ENCODE measurements around the gene DDX1.

DDX1 gene

GRCh38 chr2:15557887-15558311 lies 33.8 kb upstream of the DDX1 start:
- DNase-seq, result peak; percentile 71 to 74
- TF ChIP-seq GATA1 (IDR thresholded peaks at IDR 0.05; ENCODE audit: low read depth, low read length) (no peak), POLR2A (IDR thresholded peaks at IDR 0.05; ENCODE audit: low read length) (no peak)

- peak; percentile 51 to 71 for DNase-seq
- TF ChIP-seq GATA1 (IDR thresholded peaks at IDR 0.05; ENCODE audit: low read depth, low read length) (no peak), POLR2A (IDR thresholded peaks at IDR 0.05; ENCODE audit: low read length) (peak; percentile 29)
These were observed 32.1 kb upstream of the DDX1 start for GRCh38 chr2:15559379-15560139.

- no peak for TF ChIP-seq POLR2A (IDR thresholded peaks at IDR 0.05; ENCODE audit: low read length)
- TF ChIP-seq GATA1 (IDR thresholded peaks at IDR 0.05; ENCODE audit: low read depth, low read length), result no peak
- DNase-seq, result peak; percentile 69 to 81
These were observed 31.3 kb upstream of the DDX1 start for GRCh38 chr2:15560140-15560987.

- DNase-seq, result peak; percentile 90 to 93
- TF ChIP-seq GATA1 (IDR thresholded peaks at IDR 0.05; ENCODE audit: low read depth, low read length), result no peak
- TF ChIP-seq POLR2A (IDR thresholded peaks at IDR 0.05; ENCODE audit: low read length), result peak; percentile 80
These were observed 30.6 kb upstream of the DDX1 start, which contains the start of gene NBAS for GRCh38 chr2:15560988-15561573. TSS of gene NBAS (minus strand) at chr2:15561334. CDS start at chr2:15561304, 30 bp downstream.

GRCh38 chr2:15561574-15562344 lies 29.9 kb upstream of the DDX1 start:
- no peak for TF ChIP-seq GATA1 (IDR thresholded peaks at IDR 0.05; ENCODE audit: low read depth, low read length)
- TF ChIP-seq POLR2A (IDR thresholded peaks at IDR 0.05; ENCODE audit: low read length), result peak; percentile 85
- DNase-seq, result peak; percentile 84 to 86

GRCh38 chr2:15562354-15563031 lies 29.2 kb upstream of the DDX1 start:
- TF ChIP-seq GATA1 (IDR thresholded peaks at IDR 0.05; ENCODE audit: low read depth, low read length) (no peak), POLR2A (IDR thresholded peaks at IDR 0.05; ENCODE audit: low read length) (no peak)
- peak in 1 of 2 experiments; percentile 52 for DNase-seq

- TF ChIP-seq POLR2A (IDR thresholded peaks at IDR 0.05; ENCODE audit: low read length) (no peak), GATA1 (IDR thresholded peaks at IDR 0.05; ENCODE audit: low read depth, low read length) (no peak)
These were observed 28.2 kb upstream of the DDX1 start for GRCh38 chr2:15563227-15564100.

GRCh38 chr2:15565392-15565791 lies 26.3 kb upstream of the DDX1 start:
- TF ChIP-seq GATA1 (IDR thresholded peaks at IDR 0.05; ENCODE audit: low read depth, low read length) (no peak), POLR2A (IDR thresholded peaks at IDR 0.05; ENCODE audit: low read length) (no peak)

More at GRCh38 chr2:15563227-15564100, 28.2 kb upstream of the DDX1 start:
- DNase-seq, result peak; percentile 60 to 85

GRCh38 chr2:15565994-15566671 lies 25.5 kb upstream of the DDX1 start:
- DNase-seq, result no peak
- no peak for TF ChIP-seq POLR2A (IDR thresholded peaks at IDR 0.05; ENCODE audit: low read length)
- TF ChIP-seq GATA1 (IDR thresholded peaks at IDR 0.05; ENCODE audit: low read depth, low read length), result no peak

More at GRCh38 chr2:15565392-15565791, 26.3 kb upstream of the DDX1 start:
- DNase-seq, result no peak

- DNase-seq, result no peak
- TF ChIP-seq POLR2A (IDR thresholded peaks at IDR 0.05; ENCODE audit: low read length), result no peak
- TF ChIP-seq GATA1 (IDR thresholded peaks at IDR 0.05; ENCODE audit: low read depth, low read length), result no peak
These were observed 24.8 kb upstream of the DDX1 start for GRCh38 chr2:15566912-15567311.

GRCh38 chr2:15568874-15569273 lies 22.8 kb upstream of the DDX1 start:
- TF ChIP-seq GATA1 (IDR thresholded peaks at IDR 0.05; ENCODE audit: low read depth, low read length) (no peak), POLR2A (IDR thresholded peaks at IDR 0.05; ENCODE audit: low read length) (no peak)
- no peak for DNase-seq
